Loucy (cell line): ENCODE results near the gene CDH4.
"Not testable (repeated sequence)": the region's sequence is repeated elsewhere in the genome, so short reads cannot be mapped to it uniquely, and the experiment has no call there.

Experiments used
- H2AFZ ChIP-seq: fragments of 200-600 bp; sonication (generic); 2 replicates; pipeline ENCODE4 v1.6.0; 2016; ENCODE audit warnings: antibody characterized with exemption, mild to moderate bottlenecking, low read length, moderate library complexity
- H3F3A ChIP-seq: fragments of 200-600 bp; 2 replicates; pipeline ENCODE4 v1.6.0; 2016; ENCODE audit warnings: antibody characterized with exemption, low read depth, mild to moderate bottlenecking
- H3K27me3 ChIP-seq: fragments of 200-600 bp; sonication (generic); 2 replicates; pipeline ENCODE4 v1.6.1; 2014; ENCODE audit warnings: low read length, mild to moderate bottlenecking; ENCODE audit not compliant: insufficient read depth, poor library complexity, severe bottlenecking
- H3K36me3 ChIP-seq: fragments of 200-600 bp; sonication (generic); 2 replicates; pipeline ENCODE4 v1.6.1; 2016; ENCODE audit warnings: low read length; ENCODE audit not compliant: insufficient read depth
- H3K4me1 ChIP-seq: fragments of 200-600 bp; sonication (generic); 2 replicates; pipeline ENCODE4 v1.5.1; 2014; ENCODE audit warnings: low read length, mild to moderate bottlenecking; ENCODE audit not compliant: insufficient read depth, poor library complexity, severe bottlenecking
- H3K4me2 ChIP-seq: fragments of 200-600 bp; sonication (generic); 2 replicates; pipeline ENCODE4 v1.6.0; 2014; ENCODE audit warnings: antibody characterized with exemption, low read length, low read depth, mild to moderate bottlenecking; ENCODE audit not compliant: poor library complexity, severe bottlenecking
- H3K4me3 ChIP-seq: fragments of 200-600 bp; sonication (generic); 2 replicates; pipeline ENCODE4 v1.5.1; 2014; ENCODE audit warnings: low read length, mild to moderate bottlenecking, mixed read lengths; ENCODE audit not compliant: poor library complexity, severe bottlenecking
- H3K79me2 ChIP-seq: fragments of 200-600 bp; sonication (generic); 2 replicates; pipeline ENCODE4 v1.6.1; 2014; ENCODE audit warnings: low read length; ENCODE audit not compliant: insufficient read depth
- H3K9ac ChIP-seq: fragments of 200-600 bp; sonication (generic); 2 replicates; pipeline ENCODE4 v1.6.0; 2014; ENCODE audit warnings: mild to moderate bottlenecking, low read depth, low read length, moderate library complexity; ENCODE audit not compliant: poor library complexity, severe bottlenecking
- H3K9me2 ChIP-seq: fragments of 200-600 bp; sonication (generic); replicated peaks from 2 replicates; pipeline ENCODE4 v1.6.1; 2016; ENCODE audit warnings: low read depth, low read length, mixed read lengths
- H3K9me3 ChIP-seq: fragments of 200-600 bp; sonication (generic); 2 replicates; pipeline ENCODE4 v1.6.1; 2014; ENCODE audit warnings: mild to moderate bottlenecking, antibody characterized with exemption, low read length, low read depth; ENCODE audit not compliant: insufficient read depth
- H4K20me1 ChIP-seq: fragments of 200-600 bp; sonication (generic); 2 replicates; pipeline ENCODE4 v1.6.0; 2014; ENCODE audit warnings: antibody characterized with exemption, low read length, mild to moderate bottlenecking; ENCODE audit not compliant: insufficient read depth, poor library complexity, severe bottlenecking
- EZH2phosphoT487 ChIP-seq: fragments of 200-600 bp; IDR thresholded peaks from 2 replicates; pipeline ENCODE4 v1.6.1; 2018; ENCODE audit warnings: antibody characterized with exemption, mild to moderate bottlenecking, moderate library complexity, borderline replicate concordance
- TF ChIP-seq, protein P1 (sequence below): fragments of 200-600 bp; sonication (generic); conservative IDR thresholded peaks from 2 replicates; pipeline ENCODE4 v1.5.1; 2014; ENCODE audit warnings: mild to moderate bottlenecking, antibody characterized with exemption, low read length

CDH4 gene

DNA sequence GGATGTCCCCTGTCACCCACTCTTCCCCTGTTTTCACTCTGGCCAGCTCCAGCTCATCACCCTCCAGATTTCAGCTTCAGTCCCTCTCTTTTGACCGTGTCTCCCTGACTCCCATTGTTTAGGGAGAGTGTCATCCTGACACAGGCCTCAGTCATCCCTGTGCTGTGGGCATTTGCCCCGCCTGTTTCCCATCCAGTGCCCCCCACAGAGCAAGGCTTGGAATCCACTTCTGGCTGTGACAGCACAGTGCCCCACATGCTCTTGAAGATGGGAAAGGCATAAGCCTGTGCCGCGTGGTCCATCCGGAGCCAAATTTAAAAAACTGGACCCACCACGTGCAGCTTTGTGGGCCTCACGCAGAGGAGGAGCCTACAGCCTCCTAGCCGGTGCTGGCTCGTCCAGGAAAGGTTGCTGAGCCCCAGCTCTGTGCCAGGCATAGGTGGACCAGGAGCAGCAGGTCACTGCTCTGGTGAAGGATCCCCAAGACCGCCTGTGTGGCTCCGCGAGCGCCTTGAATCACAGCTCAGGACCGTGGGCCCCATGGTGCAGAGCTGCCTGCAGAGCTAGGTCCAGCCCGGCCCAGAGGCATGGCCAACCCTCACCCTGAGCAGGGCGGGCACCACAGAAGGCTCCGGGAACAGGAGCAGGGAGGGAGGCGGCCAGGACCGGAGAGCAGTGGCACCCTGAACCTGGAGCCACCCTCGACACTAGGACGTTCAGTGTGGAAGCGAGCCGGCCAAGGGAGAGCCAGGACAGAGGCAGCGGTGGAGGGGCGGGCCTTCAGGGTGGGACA is 172.8 kb downstream of the CDH4 start:
- Histone ChIP-seq H3K36me3 (no peaks in the 10 kb centered on the region), H3K4me3 (no peak overlapping the region), H4K20me1 (no peaks in the 10 kb centered on the region), H3K4me1 (no peaks in the 10 kb centered on the region), H3K9ac (no peak overlapping the region), H3K9me2 (no peaks in the 10 kb centered on the region), H3K79me2 (no peaks in the 10 kb centered on the region), H3K27me3 (no peaks in the 10 kb centered on the region), H2AFZ (no peak overlapping the region), H3F3A (no peaks in the 10 kb centered on the region), H3K9me3 (no peaks in the 10 kb centered on the region), H3K4me2 (no peak overlapping the region)
- TF ChIP-seq, protein P1, sequence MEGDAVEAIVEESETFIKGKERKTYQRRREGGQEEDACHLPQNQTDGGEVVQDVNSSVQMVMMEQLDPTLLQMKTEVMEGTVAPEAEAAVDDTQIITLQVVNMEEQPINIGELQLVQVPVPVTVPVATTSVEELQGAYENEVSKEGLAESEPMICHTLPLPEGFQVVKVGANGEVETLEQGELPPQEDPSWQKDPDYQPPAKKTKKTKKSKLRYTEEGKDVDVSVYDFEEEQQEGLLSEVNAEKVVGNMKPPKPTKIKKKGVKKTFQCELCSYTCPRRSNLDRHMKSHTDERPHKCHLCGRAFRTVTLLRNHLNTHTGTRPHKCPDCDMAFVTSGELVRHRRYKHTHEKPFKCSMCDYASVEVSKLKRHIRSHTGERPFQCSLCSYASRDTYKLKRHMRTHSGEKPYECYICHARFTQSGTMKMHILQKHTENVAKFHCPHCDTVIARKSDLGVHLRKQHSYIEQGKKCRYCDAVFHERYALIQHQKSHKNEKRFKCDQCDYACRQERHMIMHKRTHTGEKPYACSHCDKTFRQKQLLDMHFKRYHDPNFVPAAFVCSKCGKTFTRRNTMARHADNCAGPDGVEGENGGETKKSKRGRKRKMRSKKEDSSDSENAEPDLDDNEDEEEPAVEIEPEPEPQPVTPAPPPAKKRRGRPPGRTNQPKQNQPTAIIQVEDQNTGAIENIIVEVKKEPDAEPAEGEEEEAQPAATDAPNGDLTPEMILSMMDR = no peak
- TF ChIP-seq EZH2phosphoT487 = no peak

DNA sequence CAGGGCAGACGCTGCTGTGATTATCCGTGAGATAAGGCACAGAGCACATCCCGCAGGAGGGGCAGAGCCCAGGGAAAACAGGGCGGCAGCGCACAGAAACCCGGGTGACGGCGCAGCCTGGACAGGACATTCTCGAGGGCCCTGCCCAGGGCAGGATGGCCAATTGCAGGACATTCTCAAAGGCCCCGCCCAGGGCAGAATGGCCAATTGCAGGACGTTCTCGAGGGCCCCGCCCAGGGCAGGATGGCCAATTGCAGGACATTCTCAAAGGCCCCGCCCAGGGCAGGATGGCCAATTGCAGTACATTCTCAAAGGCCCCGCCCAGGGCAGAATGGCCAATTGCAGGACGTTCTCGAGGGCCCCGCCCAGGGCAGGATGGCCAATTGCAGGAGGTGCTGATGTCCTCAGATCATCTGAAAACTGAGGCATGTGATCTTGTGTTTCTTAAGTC is 173.5 kb downstream of the CDH4 start:
- H3K9ac ChIP-seq, H3K4me2 ChIP-seq, H3K9me3 ChIP-seq, H3K4me3 ChIP-seq, H3F3A ChIP-seq, H4K20me1 ChIP-seq, H2AFZ ChIP-seq, H3K36me3 ChIP-seq, H3K27me3 ChIP-seq, H3K9me2 ChIP-seq, H3K4me1 ChIP-seq, H3K79me2 ChIP-seq: not testable (repeated sequence)

DNA sequence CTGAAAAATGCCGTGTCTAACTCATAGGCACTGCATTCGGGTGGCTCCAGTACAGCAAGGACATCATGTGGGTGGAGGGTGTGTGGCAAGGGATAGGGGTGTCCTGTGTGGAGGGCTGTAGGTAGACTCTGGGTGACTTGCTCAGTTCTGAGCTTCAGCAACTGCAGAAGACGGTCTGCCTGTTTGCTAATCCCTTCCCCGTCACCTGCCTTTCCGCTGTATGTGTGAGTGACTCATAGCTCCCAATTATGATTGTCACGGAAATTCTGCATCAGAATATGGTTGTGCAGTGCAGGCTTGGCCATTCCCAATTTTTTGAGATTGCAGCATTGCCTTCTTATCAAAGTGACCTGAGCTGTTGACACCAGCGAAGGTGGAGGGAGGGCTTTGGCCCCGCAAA is 174.3 kb downstream of the CDH4 start:
- H3K79me2 ChIP-seq = no peaks in the 10 kb centered on the region
- no peaks in the 10 kb centered on the region for H3F3A ChIP-seq
- no peaks in the 10 kb centered on the region for H4K20me1 ChIP-seq
- no peaks in the 10 kb centered on the region for H3K27me3 ChIP-seq
- H3K4me1 ChIP-seq = no peaks in the 10 kb centered on the region
- H3K4me2 ChIP-seq = no peak overlapping the region
- no peak overlapping the region for H3K4me3 ChIP-seq
- H2AFZ ChIP-seq = no peak overlapping the region
- H3K9ac ChIP-seq = no peak overlapping the region
- H3K9me2 ChIP-seq = no peaks in the 10 kb centered on the region
- no peaks in the 10 kb centered on the region for H3K9me3 ChIP-seq
- TF ChIP-seq EZH2phosphoT487 = no peak
- TF ChIP-seq, protein P1 = no peak
- H3K36me3 ChIP-seq = no peaks in the 10 kb centered on the region
